HepG2 (cell line): ENCODE measurements around the gene CCDC121. TPM values are rescaled to one million over a fixed set of nuclear protein-coding genes. Genes with fewer than 3 reads are reported as not detected.

Source experiments
- FIP1L1 ChIP-seq: fragments of 200-400 bp; formaldehyde crosslinking; IDR thresholded peaks from 2 replicates; pipeline ENCODE4 v1.6.1; 2018; ENCODE audit warnings: low read depth, mild to moderate bottlenecking, low read length, moderate library complexity, borderline replicate concordance; ENCODE audit not compliant: insufficient read depth
- FOSL2 ChIP-seq: sonication (generic); formaldehyde crosslinking; IDR thresholded peaks from 2 replicates; pipeline ENCODE4 v1.4.0; 2020; ENCODE audit warnings: missing genetic modification reagents
- IKZF1 ChIP-seq: fragments of 450-650 bp; IDR thresholded peaks from 2 replicates; pipeline ENCODE4 v1.7.1; 2016
- JUND ChIP-seq: sonication (generic); formaldehyde crosslinking; IDR thresholded peaks from 2 replicates; pipeline ENCODE4 v1.8.0; 2022; ENCODE audit warnings: mild to moderate bottlenecking, missing genetic modification reagents
- KMT2B ChIP-seq: IDR thresholded peaks from 2 replicates; pipeline ENCODE4 v1.6.1; 2016; ENCODE audit warnings: missing genetic modification reagents, missing compliant biosample characterization
- MEIS2 ChIP-seq: sonication (generic); formaldehyde crosslinking; IDR thresholded peaks from 2 replicates; pipeline ENCODE4 v1.9.0; 2021; ENCODE audit warnings: mild to moderate bottlenecking, missing genetic modification reagents
- NFATC3 ChIP-seq: sonication (generic); formaldehyde crosslinking; IDR thresholded peaks from 2 replicates; pipeline ENCODE4 v1.5.1; 2020; ENCODE audit warnings: mild to moderate bottlenecking, missing genetic modification reagents
- NFYB ChIP-seq: sonication (generic); formaldehyde crosslinking; IDR thresholded peaks from 2 replicates; pipeline ENCODE4 v1.4.0; 2020; ENCODE audit warnings: missing genetic modification reagents
- SMAD3 ChIP-seq: sonication (generic); formaldehyde crosslinking; IDR thresholded peaks from 2 replicates; pipeline ENCODE4 v1.4.0; 2020; ENCODE audit warnings: missing genetic modification reagents
- SMARCE1 ChIP-seq: fragments of 450-650 bp; IDR thresholded peaks from 2 replicates; pipeline ENCODE4 v1.6.1; 2017; ENCODE audit warnings: borderline replicate concordance
- SMYD3 ChIP-seq: sonication (generic); formaldehyde crosslinking; IDR thresholded peaks from 2 replicates; pipeline ENCODE4 v1.8.1; 2023; ENCODE audit warnings: mild to moderate bottlenecking, missing genetic modification reagents
- ZBTB3 ChIP-seq: sonication (generic); formaldehyde crosslinking; IDR thresholded peaks from 2 replicates; pipeline ENCODE4 v1.4.0; 2020; ENCODE audit warnings: low read depth, mild to moderate bottlenecking, moderate library complexity, missing genetic modification reagents, borderline replicate concordance
- ZNF143 ChIP-seq: sonication (generic); formaldehyde crosslinking; IDR thresholded peaks from 2 replicates; pipeline ENCODE4 v1.4.0; 2020; ENCODE audit warnings: missing genetic modification reagents
- ZNF253 ChIP-seq: sonication (generic); formaldehyde crosslinking; IDR thresholded peaks from 2 replicates; pipeline ENCODE4 v1.8.0; 2022; ENCODE audit warnings: mild to moderate bottlenecking, missing genetic modification reagents, borderline replicate concordance
- ZNF33A ChIP-seq: sonication (generic); formaldehyde crosslinking; IDR thresholded peaks from 2 replicates; pipeline ENCODE4 v1.5.1; 2020; ENCODE audit warnings: missing genetic modification reagents, mild to moderate bottlenecking, moderate library complexity, borderline replicate concordance
- ZNF567 ChIP-seq: sonication (generic); formaldehyde crosslinking; IDR thresholded peaks from 2 replicates; pipeline ENCODE4 v1.8.1; 2023; ENCODE audit warnings: mild to moderate bottlenecking, missing genetic modification reagents, borderline replicate concordance
- ZSCAN30 ChIP-seq: sonication (generic); formaldehyde crosslinking; IDR thresholded peaks from 2 replicates; pipeline ENCODE4 v1.5.0; 2020; ENCODE audit warnings: mild to moderate bottlenecking, missing genetic modification reagents
- polyA plus RNA-seq, 8 experiments: library from polyadenylated mRNA; depleted of rRNA in 3 of 8; stranded (reverse) in 7 of 8; unstranded in 1 of 8; fragments of >200 nt; fragmentation: Illumina TruSeq in 4 of 8; extraction: Trizol in 4 of 8; gene quantifications; 2 replicates each; pipeline versions ENCODE4 v1.2.1 to v1.2.3, GENCODE V29; 2011 to 2016; ENCODE audit warnings: low read depth in 4 of 8, missing spikeins in 1 of 8, mixed read lengths in 1 of 8; ENCODE audit not compliant: insufficient read depth in 1 of 8
- total RNA-seq, 5 experiments: library from RNA; depleted of rRNA; stranded (reverse); fragments of >200 nt; fragmentation: Illumina TruSeq; extraction: Trizol; gene quantifications; 2 replicates each; pipeline ENCODE4 v1.2.3, GENCODE V29; 2016; ENCODE audit warnings: low read depth in 1 of 5
- TF ChIP-seq, protein P1 (sequence below), 2 experiments: sonication (generic) in 1 of 2; formaldehyde crosslinking in 1 of 2; IDR thresholded peaks; 2 replicates each; pipeline versions ENCODE4 v1.5.1 to v1.6.1; 2011 to 2020; ENCODE audit warnings: borderline replicate concordance in 1 of 2, low read depth in 1 of 2, low read length in 1 of 2, mild to moderate bottlenecking in 1 of 2, missing genetic modification reagents in 1 of 2, moderate library complexity in 1 of 2
- TF ChIP-seq, protein P2 (sequence below): sonication (generic); formaldehyde crosslinking; IDR thresholded peaks from 2 replicates; pipeline ENCODE4 v1.5.1; 2020; ENCODE audit warnings: missing genetic modification reagents, mild to moderate bottlenecking, borderline replicate concordance
- TF ChIP-seq, protein P3 (sequence below): sonication (generic); formaldehyde crosslinking; IDR thresholded peaks from 2 replicates; pipeline ENCODE4 v1.4.0; 2020; ENCODE audit warnings: missing genetic modification reagents
- TF ChIP-seq, protein P4 (sequence below): sonication (generic); formaldehyde crosslinking; IDR thresholded peaks from 2 replicates; pipeline ENCODE4 v1.8.0; 2022; ENCODE audit warnings: missing genetic modification reagents, mild to moderate bottlenecking, inconsistent platforms, borderline replicate concordance
- TF ChIP-seq, protein P5 (sequence below): fragments of 450-650 bp; IDR thresholded peaks from 2 replicates; pipeline ENCODE4 v1.6.1; 2017

The CCDC121 gene
- total and polyA plus RNA-seq, 2 of the 13 experiments (the other 11 are each of a cell fraction or from before 2014, with no cell fraction given): 1.9 to 3.0 TPM

DNA sequence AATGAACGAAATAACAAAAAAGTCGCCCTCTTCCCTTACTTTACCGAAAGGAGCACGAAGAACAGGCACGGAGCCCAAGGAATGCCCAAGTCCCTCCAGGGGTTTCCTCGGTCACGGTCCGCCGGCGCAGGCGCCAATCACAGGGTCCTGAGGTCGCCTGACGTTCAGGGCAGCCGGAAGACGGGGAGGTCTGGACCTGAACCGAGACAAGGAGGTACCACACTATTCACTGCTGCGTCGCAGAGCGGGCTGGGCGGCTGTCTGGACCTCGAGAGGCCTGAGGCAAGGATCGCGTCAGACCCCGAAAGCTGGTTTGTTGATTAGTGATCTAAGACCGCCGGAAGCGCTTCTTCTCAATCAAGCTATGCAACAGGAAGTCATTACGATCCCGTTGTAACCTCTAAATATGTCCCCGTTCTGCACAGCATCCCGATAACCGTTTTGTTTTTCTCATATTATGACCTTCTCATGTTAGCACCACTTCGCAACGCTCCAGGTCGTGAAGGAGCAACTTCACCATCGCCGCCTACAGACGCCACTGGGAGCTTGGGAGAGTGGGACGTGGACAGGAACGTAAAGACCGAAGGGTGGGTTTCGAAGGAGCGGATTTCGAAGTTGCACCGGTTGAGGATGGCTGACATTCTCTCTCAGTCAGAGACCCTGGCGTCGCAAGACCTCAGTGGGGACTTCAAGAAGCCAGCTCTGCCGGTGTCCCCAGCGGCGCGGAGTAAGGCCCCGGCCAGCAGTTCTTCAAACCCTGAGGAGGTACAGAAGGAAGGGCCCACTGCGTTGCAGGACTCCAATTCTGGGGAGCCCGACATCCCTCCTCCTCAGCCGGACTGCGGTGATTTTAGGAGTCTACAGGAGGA lies 34.7 kb upstream of the CCDC121 start, which contains the start of the genes SLC4A1AP and SUPT7L (continued):
- TF ChIP-seq SMAD3: peak; percentile 86; the same call in 1 of the 2 replicates
- no peak for TF ChIP-seq IKZF1
- TF ChIP-seq, protein P1, sequence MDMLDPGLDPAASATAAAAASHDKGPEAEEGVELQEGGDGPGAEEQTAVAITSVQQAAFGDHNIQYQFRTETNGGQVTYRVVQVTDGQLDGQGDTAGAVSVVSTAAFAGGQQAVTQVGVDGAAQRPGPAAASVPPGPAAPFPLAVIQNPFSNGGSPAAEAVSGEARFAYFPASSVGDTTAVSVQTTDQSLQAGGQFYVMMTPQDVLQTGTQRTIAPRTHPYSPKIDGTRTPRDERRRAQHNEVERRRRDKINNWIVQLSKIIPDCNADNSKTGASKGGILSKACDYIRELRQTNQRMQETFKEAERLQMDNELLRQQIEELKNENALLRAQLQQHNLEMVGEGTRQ (IDR thresholded peaks at IDR 0.05; ENCODE audit: low read depth, low read length): no peak; the same call in 1 of the 2 replicates
- TF ChIP-seq, protein P1 (CRISPR knock-in tag; IDR thresholded peaks at IDR 0.05; ENCODE audit: borderline replicate concordance): no peak
- TF ChIP-seq, protein P2, sequence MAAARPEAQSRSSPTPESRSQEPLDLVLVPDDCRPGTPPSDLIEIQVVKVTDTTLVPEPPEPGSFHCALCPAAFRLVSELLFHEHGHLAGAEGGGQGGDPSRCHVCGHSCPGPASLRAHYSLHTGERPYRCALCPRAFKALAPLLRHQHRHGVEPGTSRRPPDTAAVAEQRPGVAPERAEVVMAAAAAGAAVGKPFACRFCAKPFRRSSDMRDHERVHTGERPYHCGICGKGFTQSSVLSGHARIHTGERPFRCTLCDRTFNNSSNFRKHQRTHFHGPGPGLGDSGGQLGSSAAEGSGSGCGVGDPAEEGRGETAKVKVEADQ (CRISPR knock-in tag): peak; percentile 97
- TF ChIP-seq NFYB (CRISPR knock-in tag): peak; percentile 57
- TF ChIP-seq JUND: peak; percentile 75; the same call in 1 of the 2 replicates
- TF ChIP-seq, protein P3, sequence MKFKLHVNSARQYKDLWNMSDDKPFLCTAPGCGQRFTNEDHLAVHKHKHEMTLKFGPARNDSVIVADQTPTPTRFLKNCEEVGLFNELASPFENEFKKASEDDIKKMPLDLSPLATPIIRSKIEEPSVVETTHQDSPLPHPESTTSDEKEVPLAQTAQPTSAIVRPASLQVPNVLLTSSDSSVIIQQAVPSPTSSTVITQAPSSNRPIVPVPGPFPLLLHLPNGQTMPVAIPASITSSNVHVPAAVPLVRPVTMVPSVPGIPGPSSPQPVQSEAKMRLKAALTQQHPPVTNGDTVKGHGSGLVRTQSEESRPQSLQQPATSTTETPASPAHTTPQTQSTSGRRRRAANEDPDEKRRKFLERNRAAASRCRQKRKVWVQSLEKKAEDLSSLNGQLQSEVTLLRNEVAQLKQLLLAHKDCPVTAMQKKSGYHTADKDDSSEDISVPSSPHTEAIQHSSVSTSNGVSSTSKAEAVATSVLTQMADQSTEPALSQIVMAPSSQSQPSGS (CRISPR knock-in tag): peak; percentile 80
- peak; percentile 99 for TF ChIP-seq KMT2B (CRISPR knock-in tag)
- TF ChIP-seq ZNF33A (CRISPR knock-in tag): no peak; the same call in 1 of the 2 replicates
- no peak for TF ChIP-seq SMARCE1
- no peak for TF ChIP-seq FIP1L1
- TF ChIP-seq, protein P4, sequence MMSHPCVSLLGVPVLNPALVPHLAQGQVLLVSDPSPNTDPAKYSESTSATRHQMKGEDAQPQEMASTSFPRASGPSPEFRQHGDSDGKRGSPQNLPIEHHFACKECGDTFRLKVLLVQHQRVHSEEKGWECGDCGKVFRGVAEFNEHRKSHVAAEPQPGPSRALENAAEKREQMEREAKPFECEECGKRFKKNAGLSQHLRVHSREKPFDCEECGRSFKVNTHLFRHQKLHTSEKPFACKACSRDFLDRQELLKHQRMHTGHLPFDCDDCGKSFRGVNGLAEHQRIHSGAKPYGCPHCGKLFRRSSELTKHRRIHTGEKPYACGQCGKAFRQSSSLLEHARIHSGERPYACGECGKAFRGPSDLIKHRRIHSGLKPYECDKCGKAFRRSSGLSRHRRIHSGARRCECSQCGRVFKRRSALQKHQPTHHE (CRISPR knock-in tag): peak; percentile 97
- TF ChIP-seq ZNF567 (CRISPR knock-in tag): peak; percentile 72
- no peak for TF ChIP-seq ZBTB3
- peak; percentile 73 for TF ChIP-seq ZNF143 (CRISPR knock-in tag)
- peak; percentile 73 for TF ChIP-seq FOSL2 (CRISPR knock-in tag)
- TF ChIP-seq ZSCAN30 (CRISPR knock-in tag): peak; percentile 44; the same call in 1 of the 2 replicates
- TF ChIP-seq SMYD3 (CRISPR knock-in tag): peak; percentile 98
- no peak; the same call in 1 of the 2 replicates for TF ChIP-seq NFATC3 (CRISPR knock-in tag)
- TF ChIP-seq MEIS2: peak; percentile 44; the same call in 1 of the 2 replicates
- TF ChIP-seq ZNF253: no peak
- TF ChIP-seq, protein P5, sequence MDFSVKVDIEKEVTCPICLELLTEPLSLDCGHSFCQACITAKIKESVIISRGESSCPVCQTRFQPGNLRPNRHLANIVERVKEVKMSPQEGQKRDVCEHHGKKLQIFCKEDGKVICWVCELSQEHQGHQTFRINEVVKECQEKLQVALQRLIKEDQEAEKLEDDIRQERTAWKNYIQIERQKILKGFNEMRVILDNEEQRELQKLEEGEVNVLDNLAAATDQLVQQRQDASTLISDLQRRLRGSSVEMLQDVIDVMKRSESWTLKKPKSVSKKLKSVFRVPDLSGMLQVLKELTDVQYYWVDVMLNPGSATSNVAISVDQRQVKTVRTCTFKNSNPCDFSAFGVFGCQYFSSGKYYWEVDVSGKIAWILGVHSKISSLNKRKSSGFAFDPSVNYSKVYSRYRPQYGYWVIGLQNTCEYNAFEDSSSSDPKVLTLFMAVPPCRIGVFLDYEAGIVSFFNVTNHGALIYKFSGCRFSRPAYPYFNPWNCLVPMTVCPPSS: no peak
